HepG2 (cell line): ENCODE measurements around the gene MMP24OS. TPM values are rescaled to one million over a fixed set of nuclear protein-coding genes. Genes with fewer than 3 reads are reported as not detected.
A peak's percentile ranks its signal among the peaks of the same experiment; 100 is the strongest.

Source experiments
- CEBPB ChIP-seq: IDR thresholded peaks from 2 replicates; pipeline ENCODE4 v1.6.1; 2011; ENCODE audit warnings: low read depth, low read length, improper control_type of control experiment, borderline replicate concordance
- HOXA3 ChIP-seq: sonication (generic); formaldehyde crosslinking; IDR thresholded peaks from 2 replicates; pipeline ENCODE4 v1.5.0; 2020; ENCODE audit warnings: missing genetic modification reagents
- KLF6 ChIP-seq: IDR thresholded peaks from 2 replicates; pipeline ENCODE4 v1.8.0; 2016; ENCODE audit warnings: missing biosample characterization, missing genetic modification reagents
- MLLT10 ChIP-seq: sonication (generic); formaldehyde crosslinking; IDR thresholded peaks from 2 replicates; pipeline ENCODE4 v1.4.0; 2020; ENCODE audit warnings: missing genetic modification reagents
- MXI1 ChIP-seq: IDR thresholded peaks from 3 replicates; pipeline ENCODE4 v1.6.1; 2012; ENCODE audit warnings: low read depth, low read length, inconsistent platforms, borderline replicate concordance
- MZF1 ChIP-seq: sonication (generic); formaldehyde crosslinking; IDR thresholded peaks from 2 replicates; pipeline ENCODE4 v1.8.1; 2023; ENCODE audit warnings: mild to moderate bottlenecking, missing genetic modification reagents, borderline replicate concordance
- NCOR1 ChIP-seq: fragments of 200-600 bp; sonication (generic); IDR thresholded peaks from 2 replicates; pipeline ENCODE4 v1.7.0; 2017; ENCODE audit warnings: antibody characterized with exemption, low read length, borderline replicate concordance
- PPARG ChIP-seq: conservative IDR thresholded peaks from 2 replicates; pipeline ENCODE4 v1.6.1; 2016; ENCODE audit warnings: missing biosample characterization, missing genetic modification reagents
- SATB2 ChIP-seq: sonication (generic); formaldehyde crosslinking; IDR thresholded peaks from 2 replicates; pipeline ENCODE4 v1.5.0; 2020; ENCODE audit warnings: missing genetic modification reagents
- SMAD1 ChIP-seq: sonication (generic); formaldehyde crosslinking; IDR thresholded peaks from 2 replicates; pipeline ENCODE4 v1.4.0; 2020; ENCODE audit warnings: missing genetic modification reagents, low read depth, mild to moderate bottlenecking, borderline replicate concordance
- SP1 ChIP-seq, 2 experiments: fragments of 450-650 bp in 1 of 2; sonication (generic) in 1 of 2; formaldehyde crosslinking in 1 of 2; IDR thresholded peaks; 2 replicates each; pipeline versions ENCODE4 v1.4.0 to v1.6.1; 2016 to 2020; ENCODE audit warnings: missing genetic modification reagents in 1 of 2
- TARDBP ChIP-seq: sonication (generic); formaldehyde crosslinking; IDR thresholded peaks from 2 replicates; pipeline ENCODE4 v1.8.0; 2022; ENCODE audit warnings: mild to moderate bottlenecking, missing genetic modification reagents
- ZBTB21 ChIP-seq: sonication (generic); formaldehyde crosslinking; IDR thresholded peaks from 2 replicates; pipeline ENCODE4 v1.4.0; 2020; ENCODE audit warnings: missing genetic modification reagents
- ZIK1 ChIP-seq: sonication (generic); formaldehyde crosslinking; IDR thresholded peaks from 2 replicates; pipeline ENCODE4 v1.5.0; 2020; ENCODE audit warnings: mild to moderate bottlenecking, low read depth, missing genetic modification reagents, borderline replicate concordance
- ZNF225 ChIP-seq: sonication (generic); formaldehyde crosslinking; IDR thresholded peaks from 2 replicates; pipeline ENCODE4 v1.4.0; 2020; ENCODE audit warnings: mild to moderate bottlenecking, missing genetic modification reagents
- ZNF274 ChIP-seq: sonication (generic); formaldehyde crosslinking; IDR thresholded peaks from 2 replicates; pipeline ENCODE4 v1.5.1; 2020; ENCODE audit warnings: mild to moderate bottlenecking, missing genetic modification reagents
- ZNF276 ChIP-seq: sonication (generic); formaldehyde crosslinking; IDR thresholded peaks from 2 replicates; pipeline ENCODE4 v1.4.0; 2020; ENCODE audit warnings: mild to moderate bottlenecking, low read depth, missing genetic modification reagents
- ZNF34 ChIP-seq: sonication (generic); formaldehyde crosslinking; IDR thresholded peaks from 2 replicates; pipeline ENCODE4 v1.4.0; 2020; ENCODE audit warnings: mild to moderate bottlenecking, missing genetic modification reagents, borderline replicate concordance
- ZNF432 ChIP-seq: sonication (generic); formaldehyde crosslinking; IDR thresholded peaks from 2 replicates; pipeline ENCODE4 v1.5.0; 2020; ENCODE audit warnings: missing genetic modification reagents, mild to moderate bottlenecking, borderline replicate concordance
- polyA plus RNA-seq, 8 experiments: library from polyadenylated mRNA; depleted of rRNA in 3 of 8; stranded (reverse) in 7 of 8; unstranded in 1 of 8; fragments of >200 nt; fragmentation: Illumina TruSeq in 4 of 8; extraction: Trizol in 4 of 8; gene quantifications; 2 replicates each; pipeline versions ENCODE4 v1.2.1 to v1.2.3, GENCODE V29; 2011 to 2016; ENCODE audit warnings: low read depth in 4 of 8, missing spikeins in 1 of 8, mixed read lengths in 1 of 8; ENCODE audit not compliant: insufficient read depth in 1 of 8
- total RNA-seq, 5 experiments: library from RNA; depleted of rRNA; stranded (reverse); fragments of >200 nt; fragmentation: Illumina TruSeq; extraction: Trizol; gene quantifications; 2 replicates each; pipeline ENCODE4 v1.2.3, GENCODE V29; 2016; ENCODE audit warnings: low read depth in 1 of 5
- TF ChIP-seq, protein P1 (sequence below): sonication (generic); formaldehyde crosslinking; IDR thresholded peaks from 2 replicates; pipeline ENCODE4 v1.5.0; 2020; ENCODE audit warnings: missing genetic modification reagents
- TF ChIP-seq, protein P2 (sequence below): sonication (generic); formaldehyde crosslinking; IDR thresholded peaks from 2 replicates; pipeline ENCODE4 v1.8.1; 2023; ENCODE audit warnings: mild to moderate bottlenecking, inconsistent platforms, moderate library complexity, missing genetic modification reagents, borderline replicate concordance
- TF ChIP-seq, protein P3 (sequence below): sonication (generic); formaldehyde crosslinking; IDR thresholded peaks from 2 replicates; pipeline ENCODE4 v1.5.0; 2020; ENCODE audit warnings: missing genetic modification reagents
- TF ChIP-seq, protein P4 (sequence below): sonication (generic); formaldehyde crosslinking; IDR thresholded peaks from 2 replicates; pipeline ENCODE4 v1.8.0; 2022; ENCODE audit warnings: missing genetic modification reagents, mild to moderate bottlenecking, moderate library complexity, borderline replicate concordance
- TF ChIP-seq, protein P5 (sequence below): sonication (generic); formaldehyde crosslinking; IDR thresholded peaks from 2 replicates; pipeline ENCODE4 v1.4.0; 2020; ENCODE audit warnings: missing genetic modification reagents

The MMP24OS gene
- total and polyA plus RNA-seq, 2 of the 13 experiments (the other 11 are each of a cell fraction or from before 2014, with no cell fraction given): 6.0 to 8.5 TPM

- TF ChIP-seq SMAD1 (no peak), ZNF34 (CRISPR knock-in tag) (no peak), ZNF432 (CRISPR knock-in tag) (no peak), TARDBP (CRISPR knock-in tag) (no peak), ZNF225 (CRISPR knock-in tag) (no peak), NCOR1 (no peak), MXI1 (no peak), KLF6 (no peak), MZF1 (CRISPR knock-in tag) (no peak), CEBPB (no peak), MLLT10 (CRISPR knock-in tag) (no peak), SATB2 (CRISPR knock-in tag) (no peak), SP1 (IDR thresholded peaks at IDR 0.05) (no peak), SP1 (CRISPR knock-in tag; IDR thresholded peaks at IDR 0.05) (no peak), ZIK1 (CRISPR knock-in tag) (no peak; the same call in 1 of the 2 replicates), ZBTB21 (CRISPR knock-in tag) (peak; percentile 98), PPARG (CRISPR knock-in tag) (no peak), ZNF276 (no peak), ZNF274 (CRISPR knock-in tag) (no peak), HOXA3 (CRISPR knock-in tag) (peak; percentile 84)
- TF ChIP-seq, protein P1, sequence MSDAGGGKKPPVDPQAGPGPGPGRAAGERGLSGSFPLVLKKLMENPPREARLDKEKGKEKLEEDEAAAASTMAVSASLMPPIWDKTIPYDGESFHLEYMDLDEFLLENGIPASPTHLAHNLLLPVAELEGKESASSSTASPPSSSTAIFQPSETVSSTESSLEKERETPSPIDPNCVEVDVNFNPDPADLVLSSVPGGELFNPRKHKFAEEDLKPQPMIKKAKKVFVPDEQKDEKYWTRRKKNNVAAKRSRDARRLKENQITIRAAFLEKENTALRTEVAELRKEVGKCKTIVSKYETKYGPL (CRISPR knock-in tag): no peak
- TF ChIP-seq, protein P2, sequence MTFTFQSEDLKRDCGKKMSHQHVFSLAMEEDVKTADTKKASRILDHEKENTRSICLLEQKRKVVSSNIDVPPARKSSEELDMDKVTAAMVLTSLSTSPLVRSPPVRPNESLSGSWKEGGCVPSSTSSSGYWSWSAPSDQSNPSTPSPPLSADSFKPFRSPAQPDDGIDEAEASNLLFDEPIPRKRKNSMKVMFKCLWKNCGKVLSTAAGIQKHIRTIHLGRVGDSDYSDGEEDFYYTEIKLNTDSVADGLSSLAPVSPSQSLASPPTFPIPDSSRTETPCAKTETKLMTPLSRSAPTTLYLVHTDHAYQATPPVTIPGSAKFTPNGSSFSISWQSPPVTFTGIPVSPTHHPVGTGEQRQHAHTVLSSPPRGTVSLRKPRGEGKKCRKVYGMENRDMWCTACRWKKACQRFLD: no peak
- TF ChIP-seq, protein P3, sequence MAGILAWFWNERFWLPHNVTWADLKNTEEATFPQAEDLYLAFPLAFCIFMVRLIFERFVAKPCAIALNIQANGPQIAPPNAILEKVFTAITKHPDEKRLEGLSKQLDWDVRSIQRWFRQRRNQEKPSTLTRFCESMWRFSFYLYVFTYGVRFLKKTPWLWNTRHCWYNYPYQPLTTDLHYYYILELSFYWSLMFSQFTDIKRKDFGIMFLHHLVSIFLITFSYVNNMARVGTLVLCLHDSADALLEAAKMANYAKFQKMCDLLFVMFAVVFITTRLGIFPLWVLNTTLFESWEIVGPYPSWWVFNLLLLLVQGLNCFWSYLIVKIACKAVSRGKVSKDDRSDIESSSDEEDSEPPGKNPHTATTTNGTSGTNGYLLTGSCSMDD (CRISPR knock-in tag): no peak
- TF ChIP-seq, protein P4, sequence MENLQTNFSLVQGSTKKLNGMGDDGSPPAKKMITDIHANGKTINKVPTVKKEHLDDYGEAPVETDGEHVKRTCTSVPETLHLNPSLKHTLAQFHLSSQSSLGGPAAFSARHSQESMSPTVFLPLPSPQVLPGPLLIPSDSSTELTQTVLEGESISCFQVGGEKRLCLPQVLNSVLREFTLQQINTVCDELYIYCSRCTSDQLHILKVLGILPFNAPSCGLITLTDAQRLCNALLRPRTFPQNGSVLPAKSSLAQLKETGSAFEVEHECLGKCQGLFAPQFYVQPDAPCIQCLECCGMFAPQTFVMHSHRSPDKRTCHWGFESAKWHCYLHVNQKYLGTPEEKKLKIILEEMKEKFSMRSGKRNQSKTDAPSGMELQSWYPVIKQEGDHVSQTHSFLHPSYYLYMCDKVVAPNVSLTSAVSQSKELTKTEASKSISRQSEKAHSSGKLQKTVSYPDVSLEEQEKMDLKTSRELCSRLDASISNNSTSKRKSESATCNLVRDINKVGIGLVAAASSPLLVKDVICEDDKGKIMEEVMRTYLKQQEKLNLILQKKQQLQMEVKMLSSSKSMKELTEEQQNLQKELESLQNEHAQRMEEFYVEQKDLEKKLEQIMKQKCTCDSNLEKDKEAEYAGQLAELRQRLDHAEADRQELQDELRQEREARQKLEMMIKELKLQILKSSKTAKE (CRISPR knock-in tag): no peak
- TF ChIP-seq, protein P5, sequence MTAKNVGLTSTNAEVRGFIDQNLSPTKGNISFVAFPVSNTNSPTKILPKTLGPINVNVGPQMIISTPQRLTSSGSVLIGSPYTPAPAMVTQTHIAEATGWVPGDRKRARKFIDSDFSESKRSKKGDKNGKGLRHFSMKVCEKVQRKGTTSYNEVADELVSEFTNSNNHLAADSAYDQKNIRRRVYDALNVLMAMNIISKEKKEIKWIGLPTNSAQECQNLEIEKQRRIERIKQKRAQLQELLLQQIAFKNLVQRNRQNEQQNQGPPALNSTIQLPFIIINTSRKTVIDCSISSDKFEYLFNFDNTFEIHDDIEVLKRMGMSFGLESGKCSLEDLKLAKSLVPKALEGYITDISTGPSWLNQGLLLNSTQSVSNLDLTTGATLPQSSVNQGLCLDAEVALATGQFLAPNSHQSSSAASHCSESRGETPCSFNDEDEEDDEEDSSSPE (CRISPR knock-in tag): no peak
These were observed 7.8 kb upstream of the MMP24OS start (continued) for GRCh38 chr20:35285806-35286076.
